AG04449 (cell line): ENCODE results near the gene ST6GALNAC5.

ENCODE experiments used
- CTCF ChIA-PET: fragments of 350-600 bp; formaldehyde crosslinking; extraction: SDS; loops from one replicate; lab custom pipeline; 2021; ENCODE audit warnings: antibody characterized with exemption; lab: Yijun Ruan, JAX
- POLR2A ChIA-PET: fragments of 400-600, 350-600 bp; formaldehyde crosslinking; extraction: SDS; loops from one replicate; lab custom pipeline; 2020; ENCODE audit warnings: antibody characterized with exemption, inconsistent platforms; lab: Yijun Ruan, JAX
- DNase-seq: peaks from one replicate; pipeline ENCODE4 v3.0.0-alpha.2; 2010; ENCODE audit warnings: low read depth, low spot score
- H3K4me3 ChIP-seq: 2 replicates; pipeline ENCODE4 v1.5.1; 2011; ENCODE audit warnings: low read depth, mild to moderate bottlenecking, control low read depth, low read length
- TF ChIP-seq, protein P1 (sequence below): IDR thresholded peaks from one replicate; pipeline ENCODE4 v1.5.1; 2011; ENCODE audit warnings: mild to moderate bottlenecking, moderate library complexity, low read length, control low read depth, inconsistent platforms; ENCODE audit not compliant: insufficient read depth; ENCODE audit errors: missing control alignments

The ST6GALNAC5 gene

DNA sequence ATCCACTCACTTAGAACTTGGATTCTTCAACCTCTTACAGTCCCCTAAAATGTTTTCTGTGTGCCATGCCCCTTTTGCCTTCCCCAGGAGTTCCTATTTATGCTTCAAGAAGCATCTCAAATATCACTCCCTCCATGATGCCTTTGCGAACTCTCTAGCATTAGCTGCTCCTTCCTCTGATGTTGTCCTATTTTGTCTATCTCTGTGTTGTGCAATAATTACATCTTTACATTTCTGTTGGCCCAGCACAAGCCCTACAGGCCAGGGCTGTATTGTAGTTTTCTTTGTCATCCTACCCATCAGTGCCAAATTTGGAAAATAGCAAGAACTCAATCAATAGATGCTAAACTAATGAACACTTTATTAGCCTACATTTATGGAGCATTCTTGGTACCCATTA, 125.8 kb downstream of the ST6GALNAC5 start:
- CTCF ChIA-PET, result no interaction called here
- DNase-seq, result no peak
- H3K4me3 ChIP-seq, result no peak overlapping the region
- TF ChIP-seq, protein P1, sequence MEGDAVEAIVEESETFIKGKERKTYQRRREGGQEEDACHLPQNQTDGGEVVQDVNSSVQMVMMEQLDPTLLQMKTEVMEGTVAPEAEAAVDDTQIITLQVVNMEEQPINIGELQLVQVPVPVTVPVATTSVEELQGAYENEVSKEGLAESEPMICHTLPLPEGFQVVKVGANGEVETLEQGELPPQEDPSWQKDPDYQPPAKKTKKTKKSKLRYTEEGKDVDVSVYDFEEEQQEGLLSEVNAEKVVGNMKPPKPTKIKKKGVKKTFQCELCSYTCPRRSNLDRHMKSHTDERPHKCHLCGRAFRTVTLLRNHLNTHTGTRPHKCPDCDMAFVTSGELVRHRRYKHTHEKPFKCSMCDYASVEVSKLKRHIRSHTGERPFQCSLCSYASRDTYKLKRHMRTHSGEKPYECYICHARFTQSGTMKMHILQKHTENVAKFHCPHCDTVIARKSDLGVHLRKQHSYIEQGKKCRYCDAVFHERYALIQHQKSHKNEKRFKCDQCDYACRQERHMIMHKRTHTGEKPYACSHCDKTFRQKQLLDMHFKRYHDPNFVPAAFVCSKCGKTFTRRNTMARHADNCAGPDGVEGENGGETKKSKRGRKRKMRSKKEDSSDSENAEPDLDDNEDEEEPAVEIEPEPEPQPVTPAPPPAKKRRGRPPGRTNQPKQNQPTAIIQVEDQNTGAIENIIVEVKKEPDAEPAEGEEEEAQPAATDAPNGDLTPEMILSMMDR, result no peak
- POLR2A ChIA-PET, result no interaction called here

DNA sequence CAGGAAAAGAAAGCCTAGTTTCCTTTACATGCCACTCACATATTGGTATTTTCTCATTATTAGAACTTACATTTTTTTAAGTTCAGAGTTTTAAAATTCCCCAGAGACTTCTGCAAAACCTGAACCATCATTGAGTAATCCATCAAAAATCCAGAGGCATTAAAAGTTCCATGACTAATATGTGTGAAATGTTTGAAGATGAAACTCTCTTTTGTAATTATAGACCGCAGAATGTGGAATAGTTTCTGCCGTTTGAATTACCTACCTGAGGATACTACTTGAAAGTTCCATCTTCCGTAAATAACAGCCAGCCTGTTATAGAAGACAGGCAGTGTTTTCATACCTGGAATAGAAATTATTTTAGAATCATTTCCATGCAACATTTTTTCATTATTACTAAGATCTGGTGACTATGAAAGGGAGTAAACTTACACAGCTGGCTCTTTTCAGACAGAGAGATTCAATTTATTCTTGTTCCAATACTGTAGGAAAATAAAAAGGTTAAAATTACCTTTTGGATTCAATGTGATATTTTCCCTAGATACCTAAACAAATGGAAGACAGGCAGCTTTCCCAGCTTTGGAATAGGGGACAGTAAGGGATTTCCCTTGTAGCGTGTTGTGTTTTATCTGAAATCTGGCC, 131.4 kb downstream of the ST6GALNAC5 start:
- peak; percentile 65 for DNase-seq
- ChIA-PET CTCF (no interaction called here), POLR2A (no interaction called here)
- TF ChIP-seq, protein P1, result no peak
- H3K4me3 ChIP-seq, result no peak overlapping the region

- ChIA-PET POLR2A (no interaction called here), CTCF (no interaction called here)
- TF ChIP-seq, protein P1, result no peak
- H3K4me3 ChIP-seq, result no peak overlapping the region
- DNase-seq, result no peak
Observed at GRCh38 chr1:77007675-77008074, 140.4 kb downstream of the ST6GALNAC5 start.

DNA sequence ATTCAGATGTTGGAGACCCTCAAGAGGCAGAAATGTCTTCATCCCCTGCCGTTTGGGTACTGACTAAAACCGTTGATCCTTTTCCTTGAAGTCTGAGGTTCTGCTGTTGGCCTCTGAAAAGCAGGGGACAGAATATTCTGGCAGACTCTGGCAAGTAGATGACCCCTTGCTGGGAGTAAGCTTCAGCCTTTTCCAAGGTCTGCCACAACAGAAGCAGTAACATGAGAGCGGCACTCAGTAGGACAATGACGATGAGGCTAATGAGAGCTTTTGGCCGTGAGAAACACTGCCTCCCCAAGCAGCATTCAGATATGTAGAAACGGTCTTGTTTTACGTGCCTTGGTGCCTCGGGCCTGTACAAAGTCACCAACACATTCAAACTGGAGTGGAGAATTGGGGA, 143.7 kb downstream of the ST6GALNAC5 start:
- CTCF ChIA-PET, result no interaction called here
- TF ChIP-seq, protein P1, result no peak
- DNase-seq, result no peak
- POLR2A ChIA-PET, result no interaction called here
- no peak overlapping the region for H3K4me3 ChIP-seq

DNA sequence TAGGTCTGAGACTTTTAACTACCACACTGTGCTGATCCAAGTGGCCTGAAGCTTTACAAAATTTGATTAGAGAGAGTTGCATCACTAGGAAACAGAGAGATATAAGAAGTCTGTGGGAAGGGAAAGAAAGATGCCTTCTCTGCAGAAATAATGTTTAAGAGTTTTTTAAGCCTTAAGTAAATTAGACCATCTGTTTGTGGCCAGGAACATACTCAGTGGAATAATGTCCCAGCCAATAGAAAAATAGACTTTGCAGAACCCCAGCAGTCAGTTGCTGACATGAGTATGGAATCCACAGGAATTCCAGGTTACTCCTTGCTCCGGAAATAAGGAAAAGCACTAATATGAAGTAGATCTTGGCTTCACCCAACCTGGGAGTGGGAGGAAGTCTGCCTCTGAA, 144.8 kb downstream of the ST6GALNAC5 start:
- TF ChIP-seq, protein P1, result no peak

GRCh38 chr1:77014073-77014788, 147.0 kb downstream of the ST6GALNAC5 start:
- ChIA-PET CTCF (no interaction called here), POLR2A (no interaction called here)
- H3K4me3 ChIP-seq, result no peak overlapping the region
- no peak for DNase-seq
- TF ChIP-seq, protein P1, result no peak

More for the DNA sequence above, 144.8 kb downstream of the ST6GALNAC5 start:
- ChIA-PET POLR2A (no interaction called here), CTCF (no interaction called here)
- no peak overlapping the region for H3K4me3 ChIP-seq
- DNase-seq, result no peak
